ENCODE measurements around the gene DMD.

DMD gene

GRCh38 chrX:32597777-32598176 lies 613.6 kb downstream of the DMD start:
- H3K4me3 ChIP-seq (ENCODE audit: low read depth, low read length): no peak overlapping the region
- no peak for TF ChIP-seq CTCF (IDR thresholded peaks at IDR 0.05; ENCODE audit: control insufficient read depth, extremely low read depth, insufficient read depth)
- DNase-seq (ENCODE audit: low read depth): no peak

GRCh38 chrX:32592786-32593185 lies 618.6 kb downstream of the DMD start:
- DNase-seq (ENCODE audit: low read depth): no peak
- no peak overlapping the region for H3K4me3 ChIP-seq (ENCODE audit: low read depth, low read length)
- no peak for TF ChIP-seq CTCF (IDR thresholded peaks at IDR 0.05; ENCODE audit: control insufficient read depth, extremely low read depth, insufficient read depth)

- TF ChIP-seq CTCF (IDR thresholded peaks at IDR 0.05; ENCODE audit: control insufficient read depth, extremely low read depth, insufficient read depth): no peak
- no peak overlapping the region for H3K4me3 ChIP-seq (ENCODE audit: low read depth, low read length)
- DNase-seq (ENCODE audit: low read depth): no peak
Measured at GRCh38 chrX:32591589-32591988, 619.8 kb downstream of the DMD start.

- no peak for DNase-seq (ENCODE audit: low read depth)
- H3K4me3 ChIP-seq (ENCODE audit: low read depth, low read length): no peak overlapping the region
- no peak for TF ChIP-seq CTCF (IDR thresholded peaks at IDR 0.05; ENCODE audit: control insufficient read depth, extremely low read depth, insufficient read depth)
Measured at GRCh38 chrX:32582729-32583128, 628.6 kb downstream of the DMD start.

- no peak for DNase-seq (ENCODE audit: low read depth)
- TF ChIP-seq CTCF (IDR thresholded peaks at IDR 0.05; ENCODE audit: control insufficient read depth, extremely low read depth, insufficient read depth): no peak
- no peak overlapping the region for H3K4me3 ChIP-seq (ENCODE audit: low read depth, low read length)
Measured at GRCh38 chrX:32576885-32577284, 634.5 kb downstream of the DMD start.

GRCh38 chrX:32572644-32573043 lies 638.7 kb downstream of the DMD start:
- no peak overlapping the region for H3K4me3 ChIP-seq (ENCODE audit: low read depth, low read length)
- no peak for TF ChIP-seq CTCF (IDR thresholded peaks at IDR 0.05; ENCODE audit: control insufficient read depth, extremely low read depth, insufficient read depth)
- DNase-seq (ENCODE audit: low read depth): no peak

- DNase-seq (ENCODE audit: low read depth): no peak
- no peak overlapping the region for H3K4me3 ChIP-seq (ENCODE audit: low read depth, low read length)
- no peak for TF ChIP-seq CTCF (IDR thresholded peaks at IDR 0.05; ENCODE audit: control insufficient read depth, extremely low read depth, insufficient read depth)
Measured at GRCh38 chrX:32571579-32571978, 639.8 kb downstream of the DMD start.
